22Rv1 (cell line): Measurements from ENCODE around the gene ERC1.

Experiments used
- H3K27ac ChIP-seq: fragments of 450-650 bp; 2 replicates; pipeline ENCODE4 v1.5.1; 2017
- CTCF ChIP-seq: fragments of 450-650 bp; IDR thresholded peaks from 2 replicates; pipeline ENCODE4 v1.5.1; 2017; ENCODE audit warnings: mild to moderate bottlenecking
- ZFX ChIP-seq: fragments of 450-650 bp; IDR thresholded peaks from 2 replicates; pipeline ENCODE4 v1.6.1; 2017; ENCODE audit warnings: antibody characterized with exemption, borderline replicate concordance

ERC1 gene

GRCh38 chr12:1474574-1475153 is 483.6 kb downstream of the ERC1 start:
- H3K27ac ChIP-seq, result no peak overlapping the region
- TF ChIP-seq CTCF (no peak), ZFX (no peak)

DNA sequence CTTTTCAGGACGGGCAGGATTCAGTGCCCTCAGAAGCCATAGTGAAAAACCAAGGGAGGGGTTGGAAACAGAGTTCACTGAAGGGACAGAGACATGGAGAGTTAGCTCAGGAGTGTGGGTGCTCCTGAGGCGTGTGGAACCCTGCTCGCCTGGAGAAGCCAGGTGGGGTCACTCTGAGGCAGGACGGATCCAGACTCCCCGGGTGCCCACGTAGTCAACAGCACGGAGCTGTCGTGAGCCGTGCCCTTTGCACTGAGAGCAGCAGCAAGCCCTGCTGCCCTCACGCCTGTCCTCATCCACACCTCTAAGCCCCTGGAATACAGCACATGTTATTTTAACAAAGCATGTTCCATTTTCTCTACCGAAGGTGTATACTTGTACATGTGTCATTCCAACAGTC is 488.6 kb downstream of the ERC1 start:
- TF ChIP-seq CTCF, result no peak
- TF ChIP-seq ZFX, result no peak
- no peak overlapping the region for H3K27ac ChIP-seq

DNA sequence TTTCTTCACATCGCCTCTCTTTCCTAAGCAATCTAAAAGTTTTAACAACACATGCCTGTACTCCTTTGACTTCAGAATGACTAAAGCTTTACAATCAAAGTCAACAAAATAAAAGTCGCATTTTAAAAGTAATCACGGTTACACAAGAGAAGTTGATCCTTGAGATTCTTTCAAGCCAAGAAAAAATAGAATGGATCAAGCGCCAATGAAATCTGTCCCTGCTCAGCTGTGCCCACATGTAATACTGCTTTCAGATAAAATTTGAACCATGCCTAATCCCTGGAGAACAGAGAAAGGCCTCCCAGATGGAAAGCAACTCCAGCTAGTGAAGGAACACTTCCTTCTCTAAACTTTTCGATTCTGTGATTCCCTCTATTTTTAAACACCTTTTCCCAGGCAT is 490.3 kb downstream of the ERC1 start:
- no peak for TF ChIP-seq CTCF
- no peak for TF ChIP-seq ZFX
- H3K27ac ChIP-seq, result no peak overlapping the region

- TF ChIP-seq ZFX (no peak), CTCF (no peak)
- no peak overlapping the region for H3K27ac ChIP-seq
These were observed 490.9 kb downstream of the ERC1 start for GRCh38 chr12:1481906-1482305.

- no peak overlapping the region for H3K27ac ChIP-seq
- no peak for TF ChIP-seq CTCF
- no peak for TF ChIP-seq ZFX
These were observed 497.9 kb downstream of the ERC1 start for GRCh38 chr12:1488908-1489381.

DNA sequence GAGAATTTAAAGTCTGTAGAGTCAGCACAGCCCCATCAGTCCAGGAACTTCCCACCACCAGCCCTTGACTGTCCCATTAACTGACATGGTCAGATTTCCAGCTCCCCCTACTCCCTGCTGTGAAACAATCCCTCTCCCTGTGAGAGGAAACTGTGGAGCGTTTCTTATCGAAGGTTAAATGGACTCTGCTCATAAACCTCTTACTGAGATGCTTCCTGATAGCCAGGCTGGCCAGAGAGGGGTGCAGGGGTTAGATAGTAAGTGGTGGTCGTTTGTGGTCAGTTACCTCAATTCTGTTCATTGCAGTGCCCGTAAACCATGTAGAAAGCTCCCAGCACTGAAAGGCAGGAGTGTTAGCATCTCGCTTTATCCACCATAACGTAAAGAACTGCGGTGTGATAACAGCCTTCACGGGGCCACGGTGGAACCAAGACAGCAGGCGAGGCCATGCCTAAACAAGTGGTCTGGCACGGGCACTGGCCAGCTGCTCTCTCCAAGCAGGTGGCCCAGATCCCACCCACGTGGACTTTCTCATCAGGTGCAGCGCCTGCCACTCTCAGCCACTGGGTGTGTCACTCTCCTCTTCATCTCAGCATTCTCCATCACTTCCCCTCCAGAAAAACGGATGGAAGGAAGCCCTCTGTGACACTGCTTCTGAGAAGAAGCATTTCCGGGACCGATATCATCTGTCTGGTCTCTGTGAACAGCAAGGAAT is 501.1 kb downstream of the ERC1 start:
- H3K27ac ChIP-seq, result no peak overlapping the region
- TF ChIP-seq ZFX (no peak), CTCF (no peak)

DNA sequence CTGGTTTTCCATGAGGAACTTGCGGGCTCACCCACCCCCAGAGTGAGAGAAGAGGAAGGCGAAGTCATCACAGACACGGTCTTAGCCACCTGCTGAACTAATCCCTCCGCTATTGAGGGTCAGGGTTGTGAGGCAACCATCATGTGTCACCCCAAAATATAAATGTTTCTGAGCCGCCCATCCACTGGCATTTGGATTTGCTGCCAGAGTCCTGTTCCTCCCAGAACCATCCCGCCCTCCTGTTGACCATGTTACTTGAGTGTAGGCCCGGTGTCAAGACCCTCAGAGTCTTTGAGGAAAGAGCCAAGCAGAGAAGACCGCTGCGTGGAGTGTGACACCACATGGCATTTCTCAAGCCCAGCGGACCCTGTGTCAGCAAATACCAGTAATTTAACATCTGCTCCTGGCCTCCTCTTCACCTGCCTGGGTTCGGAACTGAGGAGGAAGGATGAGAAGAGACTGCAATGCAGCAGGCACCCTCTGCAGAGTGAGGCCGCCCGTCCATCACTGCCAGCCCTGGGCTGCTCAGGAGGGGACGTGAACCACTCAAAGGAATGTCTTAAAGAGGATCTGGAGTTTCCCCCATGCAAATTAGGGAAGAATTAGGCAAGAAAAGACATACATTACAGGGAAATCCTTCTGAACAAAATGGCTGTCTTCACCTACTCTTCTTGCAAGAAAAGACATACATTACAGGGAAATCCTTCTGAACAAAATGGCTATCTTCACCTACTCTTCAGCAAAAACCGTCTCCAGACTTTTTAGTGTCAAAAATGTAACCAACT is 502.9 kb downstream of the ERC1 start:
- TF ChIP-seq ZFX (no peak), CTCF (no peak)
- H3K27ac ChIP-seq, result no peak overlapping the region
